HG03159 (cell line): ENCODE measurements around the gene JPH3.
"Not testable (repeated sequence)": the region's sequence is repeated elsewhere in the genome, so short reads cannot be mapped to it uniquely, and the experiment has no call there.

Source experiments
- ATAC-seq: cut with Tn5 transposase; IDR thresholded peaks from one replicate; pipeline ENCODE4 v1.9.1; 2021; ENCODE audit warnings: mild to moderate bottlenecking, moderate library complexity; ENCODE audit not compliant: unreplicated experiment

JPH3 gene

GRCh38 chr16:87708881-87709638, 106.8 kb downstream of the JPH3 start:
- no peak for ATAC-seq

GRCh38 chr16:87709677-87710076, 107.4 kb downstream of the JPH3 start:
- no peak for ATAC-seq

GRCh38 chr16:87710887-87711286, 108.6 kb downstream of the JPH3 start:
- no peak for ATAC-seq

GRCh38 chr16:87712184-87712762, 110.0 kb downstream of the JPH3 start:
- no peak for ATAC-seq

GRCh38 chr16:87713451-87714229, 111.3 kb downstream of the JPH3 start:
- ATAC-seq: no peak

- no peak for ATAC-seq
Measured at GRCh38 chr16:87715231-87715630, 112.9 kb downstream of the JPH3 start.

GRCh38 chr16:87715658-87716057, 113.3 kb downstream of the JPH3 start:
- ATAC-seq: no peak

GRCh38 chr16:87718831-87719230, 116.5 kb downstream of the JPH3 start:
- not testable (repeated sequence) for ATAC-seq

- ATAC-seq: no peak
Measured at GRCh38 chr16:87720446-87720845, 118.1 kb downstream of the JPH3 start.

GRCh38 chr16:87721622-87722585, 119.6 kb downstream of the JPH3 start:
- no peak for ATAC-seq

- no peak for ATAC-seq
Measured at GRCh38 chr16:87722590-87723225, 120.4 kb downstream of the JPH3 start.

- ATAC-seq: no peak
Measured at GRCh38 chr16:87723226-87723623, 120.9 kb downstream of the JPH3 start.

- ATAC-seq: no peak
Measured at GRCh38 chr16:87724490-87725291, 122.4 kb downstream of the JPH3 start.

- no peak for ATAC-seq
Measured at GRCh38 chr16:87725596-87726235, 123.4 kb downstream of the JPH3 start.

- not testable (repeated sequence) for ATAC-seq
Measured at GRCh38 chr16:87726577-87726976, 124.3 kb downstream of the JPH3 start.

- ATAC-seq: no peak
Measured at GRCh38 chr16:87727346-87727745, 125.0 kb downstream of the JPH3 start.

- no peak for ATAC-seq
Measured at GRCh38 chr16:87728026-87728425, 125.7 kb downstream of the JPH3 start.

- ATAC-seq: no peak
Measured at GRCh38 chr16:87729266-87729954, 127.1 kb downstream of the JPH3 start.
